Measurements from ENCODE around the gene SLK. TPM values are rescaled to one million over a fixed set of nuclear protein-coding genes. Genes with fewer than 3 reads are reported as not detected.

The SLK gene
- total RNA-seq, 1 donor from 2014 or later = 30.2 TPM

DNA sequence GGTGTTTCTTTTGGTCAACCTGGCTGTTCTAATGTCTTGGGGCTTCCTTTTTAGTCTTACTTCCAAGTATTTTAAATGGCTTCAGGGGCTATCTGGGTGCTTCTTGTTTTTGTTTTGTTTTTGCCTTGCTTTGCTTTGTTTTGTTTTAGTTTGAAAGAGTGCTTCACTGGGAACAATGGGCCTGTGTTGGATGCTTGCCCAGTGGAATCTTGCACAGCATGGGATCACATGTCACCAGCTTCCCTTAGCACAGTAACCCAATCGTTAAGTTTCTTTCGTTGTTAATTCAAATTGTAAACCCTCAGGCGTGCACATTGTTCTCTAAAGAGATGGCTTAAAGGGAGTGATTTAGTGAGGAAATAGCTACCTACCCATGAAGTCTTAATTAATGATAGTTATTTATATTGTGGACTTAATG lies 109.8 kb downstream of the SLK start:
- DNase-seq (ENCODE audit: low spot score in 2 of 2, unreplicated experiment in 2 of 2) = no peak
- peaks cover 2% of the 10 kb centered on the region for H3K27me3 Mint-ChIP-seq (ENCODE audit: low read depth)
- peaks cover 13% of the 10 kb centered on the region for H3K4me1 Mint-ChIP-seq
- TF ChIP-seq, protein P1, sequence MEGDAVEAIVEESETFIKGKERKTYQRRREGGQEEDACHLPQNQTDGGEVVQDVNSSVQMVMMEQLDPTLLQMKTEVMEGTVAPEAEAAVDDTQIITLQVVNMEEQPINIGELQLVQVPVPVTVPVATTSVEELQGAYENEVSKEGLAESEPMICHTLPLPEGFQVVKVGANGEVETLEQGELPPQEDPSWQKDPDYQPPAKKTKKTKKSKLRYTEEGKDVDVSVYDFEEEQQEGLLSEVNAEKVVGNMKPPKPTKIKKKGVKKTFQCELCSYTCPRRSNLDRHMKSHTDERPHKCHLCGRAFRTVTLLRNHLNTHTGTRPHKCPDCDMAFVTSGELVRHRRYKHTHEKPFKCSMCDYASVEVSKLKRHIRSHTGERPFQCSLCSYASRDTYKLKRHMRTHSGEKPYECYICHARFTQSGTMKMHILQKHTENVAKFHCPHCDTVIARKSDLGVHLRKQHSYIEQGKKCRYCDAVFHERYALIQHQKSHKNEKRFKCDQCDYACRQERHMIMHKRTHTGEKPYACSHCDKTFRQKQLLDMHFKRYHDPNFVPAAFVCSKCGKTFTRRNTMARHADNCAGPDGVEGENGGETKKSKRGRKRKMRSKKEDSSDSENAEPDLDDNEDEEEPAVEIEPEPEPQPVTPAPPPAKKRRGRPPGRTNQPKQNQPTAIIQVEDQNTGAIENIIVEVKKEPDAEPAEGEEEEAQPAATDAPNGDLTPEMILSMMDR (IDR thresholded peaks at IDR 0.05; ENCODE audit: unreplicated experiment) = no peak
- no peaks in the 10 kb centered on the region for H3K9me3 Mint-ChIP-seq
- H3K4me3 Mint-ChIP-seq = no peak overlapping the region
- H3K27ac Mint-ChIP-seq = no peak overlapping the region
- H3K36me3 Mint-ChIP-seq = no peaks in the 10 kb centered on the region

DNA sequence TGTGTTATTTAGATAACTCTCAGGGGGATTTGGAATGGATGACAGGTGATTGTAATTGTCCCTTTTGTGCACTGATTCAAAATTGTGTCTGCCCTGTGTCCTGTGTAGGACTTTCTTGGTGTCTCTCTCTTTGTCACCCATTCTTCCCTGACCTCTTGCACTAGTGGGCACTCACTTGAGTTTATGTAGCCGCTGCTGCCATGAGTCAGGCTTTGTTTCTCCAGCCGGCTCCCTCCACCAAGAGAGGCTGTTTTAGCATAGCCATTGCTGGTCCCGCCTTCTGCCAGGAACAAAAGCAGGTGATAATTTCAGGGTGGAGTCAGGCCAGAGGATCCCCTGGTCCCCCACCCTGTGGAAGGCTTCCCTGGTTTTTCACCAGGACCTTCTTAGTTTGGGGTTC lies 110.3 kb downstream of the SLK start:
- Mint-ChIP-seq H3K27ac (no peak overlapping the region), H3K4me1 (peaks cover 18% of the 10 kb centered on the region), H3K4me3 (no peak overlapping the region), H3K36me3 (no peaks in the 10 kb centered on the region), H3K9me3 (no peaks in the 10 kb centered on the region), H3K27me3 (ENCODE audit: low read depth) (peaks cover 2% of the 10 kb centered on the region)
- DNase-seq (ENCODE audit: low spot score in 2 of 2, unreplicated experiment in 2 of 2) = no peak
- TF ChIP-seq, protein P1 (IDR thresholded peaks at IDR 0.05; ENCODE audit: unreplicated experiment) = no peak

DNA sequence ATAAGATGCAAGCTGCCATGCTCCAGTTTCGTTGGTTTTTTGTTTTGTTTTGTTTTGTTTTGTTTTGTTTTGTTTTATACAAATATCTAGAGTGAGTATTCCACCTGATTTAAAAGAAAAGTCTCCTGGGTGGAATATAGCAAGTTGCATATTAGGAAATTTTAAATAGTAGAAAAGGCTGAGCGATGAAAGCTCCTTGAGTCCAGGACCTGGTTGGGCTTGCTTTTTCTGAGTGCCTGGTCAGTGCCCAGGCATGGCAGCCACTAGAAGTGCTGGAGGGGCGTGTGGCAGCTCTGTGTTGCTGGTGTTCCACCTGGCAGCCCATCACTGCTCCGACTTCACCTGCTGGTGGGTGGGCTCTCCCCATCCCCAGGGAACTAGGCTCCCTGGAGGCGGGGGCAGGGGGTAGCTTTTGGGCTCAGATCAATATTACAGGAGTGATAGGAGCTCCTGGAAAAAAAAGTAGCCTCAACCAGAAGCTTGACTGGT lies 110.8 kb downstream of the SLK start:
- DNase-seq (ENCODE audit: low spot score in 2 of 2, unreplicated experiment in 2 of 2) = no peak
- Mint-ChIP-seq H3K9me3 (no peaks in the 10 kb centered on the region), H3K36me3 (no peaks in the 10 kb centered on the region), H3K27ac (no peak overlapping the region), H3K4me1 (peaks cover 23% of the 10 kb centered on the region), H3K27me3 (ENCODE audit: low read depth) (peaks cover 2% of the 10 kb centered on the region), H3K4me3 (no peak overlapping the region)
- TF ChIP-seq, protein P1 (IDR thresholded peaks at IDR 0.05; ENCODE audit: unreplicated experiment) = no peak

Small RNA genes lying within 50 kb of the gene (microRNA-seq; reads per million reads assigned to microRNA genes)
- gene MIR936 = not detected

Other genes starting within 250 kb of the SLK start
- 33.5 to 36.8 TPM (median 34.4 TPM) in 3 replicates for gene SH3PXD2A, start 111.6 kb upstream of the SLK start, total RNA-seq
- 14.0 to 14.5 TPM (median 14.2 TPM) in 3 replicates for gene STN1, start 49.0 kb upstream of the SLK start, total RNA-seq
- 3.6 to 4.4 TPM (median 4.2 TPM) in 3 replicates for gene COL17A1, start 118.7 kb downstream of the SLK start, total RNA-seq
- gene SFR1, start 155.0 kb downstream of the SLK start, total RNA-seq = 6.4 to 7.5 TPM (median 7.3 TPM) in 3 replicates

Measured in mesothelial cell of epicardium (in vitro differentiated cells).